GM23338 (cell line): ENCODE results near the gene ARX.

Experiments used
- CTCF ChIP-seq, 2 experiments: fragments of 200-600 bp in 1 of 2; sonication (generic) in 1 of 2; conservative IDR thresholded peaks; 2 replicates each; pipeline versions ENCODE4 v1.5.1 to v1.6.1; 2016 to 2017; ENCODE audit warnings: antibody characterized with exemption in 2 of 2, low read depth in 2 of 2, mild to moderate bottlenecking in 2 of 2, moderate library complexity in 1 of 2
- POLR2AphosphoS5 ChIP-seq: IDR thresholded peaks from 2 replicates; pipeline ENCODE4 v1.6.1; 2016; ENCODE audit warnings: antibody characterized with exemption, low read depth

GRCh38 chrX:24983931-24984330 is 31.8 kb downstream of the ARX start:
- TF ChIP-seq CTCF (conservative IDR thresholded peaks at IDR 0.05; ENCODE audit: low read depth in 2 of 2) (no peak), POLR2AphosphoS5 (no peak)
